ENCODE data around the gene ACP5. TPM values are rescaled to one million over a fixed set of nuclear protein-coding genes. Genes with fewer than 3 reads are reported as not detected.

Gene ACP5
- total RNA-seq, 1 donor from 2014 or later = 50.9 TPM

DNA sequence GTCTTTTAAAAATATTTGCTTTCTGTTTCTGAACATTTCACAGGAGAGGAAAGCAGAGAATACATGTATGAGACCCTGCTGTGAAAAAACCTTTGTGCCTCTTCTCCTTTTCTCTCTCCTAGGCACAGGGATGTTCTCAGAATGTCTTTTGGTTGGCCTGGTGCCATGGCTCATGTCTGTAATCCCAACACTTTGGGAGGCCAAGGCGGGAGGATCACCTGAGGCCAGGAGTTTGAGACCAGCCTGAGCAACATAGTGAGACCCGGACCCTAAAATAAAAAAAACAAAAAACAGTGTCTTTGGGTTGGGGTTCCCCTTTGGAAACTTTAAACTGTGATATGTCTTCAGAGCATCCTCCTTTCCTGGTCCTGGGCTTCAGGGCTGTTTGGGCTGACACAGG is 21.3 kb upstream of the ACP5 start:
- ChIA-PET POLR2A (interaction anchor here (0.6 to 0.9 kb wide), 2 partner anchors 11 to 325 kb away, joined by 3 to 5 read pairs; no protein-coding TSS in a partner anchor), CTCF (interaction anchor here (0.7 kb wide), 1 partner anchor 69 kb away, joined by 3 read pairs; no protein-coding TSS in a partner anchor)
- H3K4me1 Mint-ChIP-seq = peaks cover 53% of the 10 kb centered on the region
- H3K27me3 Mint-ChIP-seq = no peaks in the 10 kb centered on the region
- H3K9me3 Mint-ChIP-seq = no peaks in the 10 kb centered on the region
- peak overlapping the region; percentile 75 for H3K4me3 Mint-ChIP-seq
- DNase-seq (no peak), ATAC-seq (ENCODE audit: low read depth) (no peak)
- H3K36me3 Mint-ChIP-seq (ENCODE audit: low read depth) = peaks cover 23% of the 10 kb centered on the region
- H3K27ac Mint-ChIP-seq = no peak overlapping the region
- no peak for TF ChIP-seq CTCF (IDR thresholded peaks at IDR 0.05)
- intact Hi-C loops (cut with micrococcal nuclease) = no loop called here

- ChIA-PET CTCF (no interaction called here), POLR2A (interaction anchor here (0.7 to 1.1 kb wide), 14 partner anchors 12 to 1499 kb away, joined by 3 to 11 read pairs (median 4); partner anchors contain the start of genes ELOF1, ZNF441 and ZNF653)
- TF ChIP-seq CTCF (IDR thresholded peaks at IDR 0.05) = no peak
- no peak for ATAC-seq (ENCODE audit: low read depth)
- Mint-ChIP-seq H3K4me1 (peaks cover 53% of the 10 kb centered on the region), H3K27ac (peak overlapping the region; percentile 78), H3K36me3 (ENCODE audit: low read depth) (peaks cover 21% of the 10 kb centered on the region), H3K9me3 (no peaks in the 10 kb centered on the region), H3K4me3 (peak overlapping the region; percentile 88), H3K27me3 (no peaks in the 10 kb centered on the region)
- no peak for DNase-seq
- intact Hi-C loops (cut with micrococcal nuclease) = no loop called here
These were observed 20.6 kb upstream of the ACP5 start for GRCh38 chr19:11598103-11598483.

GRCh38 chr19:11597202-11598102 is 20.0 kb upstream of the ACP5 start, which contains the start of gene ZNF627:
Gene ZNF627 (plus strand): TSS chr19:11597483. CDS start chr19:11597628, 145 bp downstream.
- Mint-ChIP-seq H3K27ac (peak within 1 kb of the TSS; percentile 87), H3K4me1 (peaks cover 47% of the 10 kb centered on the region), H3K4me3 (peak within 1 kb of the TSS; percentile 88), H3K9me3 (no peaks in the 10 kb centered on the region), H3K36me3 (ENCODE audit: low read depth) (peaks cover 16% of the 10 kb centered on the region), H3K27me3 (no peaks in the 10 kb centered on the region)
- ATAC-seq (ENCODE audit: low read depth) (peak; percentile 99), DNase-seq (peak; percentile 91)
- ChIA-PET POLR2A (interaction anchor here (0.6 to 1.2 kb wide), 28 partner anchors 12 to 1936 kb away, joined by 3 to 11 read pairs (median 4); partner anchors contain the start of genes ELOF1, SWSAP1, ZNF441 and ZNF653), CTCF (no interaction called here)
- TF ChIP-seq CTCF (IDR thresholded peaks at IDR 0.05) = no peak
- intact Hi-C loops (cut with micrococcal nuclease) = loop anchor here (1.0 to 2.0 kb wide), 6 partner anchors 42 to 251 kb away; partner anchors contain the start of genes ECSIT, ZNF439, ZNF653 and ZNF823

- no peak for TF ChIP-seq CTCF (IDR thresholded peaks at IDR 0.05)
- CTCF ChIA-PET = interaction anchor here (1.4 kb wide), 1 partner anchor 36 kb away, joined by 3 read pairs; no protein-coding TSS in a partner anchor
- H3K27me3 Mint-ChIP-seq = no peaks in the 10 kb centered on the region
- H3K27ac Mint-ChIP-seq = no peak overlapping the region
- no peak overlapping the region for H3K4me3 Mint-ChIP-seq
- no peaks in the 10 kb centered on the region for H3K9me3 Mint-ChIP-seq
- peaks cover 39% of the 10 kb centered on the region for H3K4me1 Mint-ChIP-seq
- H3K36me3 Mint-ChIP-seq (ENCODE audit: low read depth) = peaks cover 11% of the 10 kb centered on the region
- intact Hi-C loops (cut with micrococcal nuclease) = loop anchor here (2.0 kb wide), 4 partner anchors 67 to 253 kb away; partner anchors contain the start of genes ECSIT, ZNF439 and ZNF823
- no peak for DNase-seq
- ATAC-seq (ENCODE audit: low read depth) = no peak
- POLR2A ChIA-PET = interaction anchor here (0.8 to 1.2 kb wide), 4 partner anchors 12 to 37 kb away, joined by 3 to 6 read pairs (median 3); partner anchors contain the start of gene ELOF1
These were observed 18.7 kb upstream of the ACP5 start for GRCh38 chr19:11596156-11596555.

Measured in activated B cell treated with CpG ODN at 0.5 μM for 24 hours (primary cell).